Fibroblast of skin of left quadriceps (primary cell): Measurements from ENCODE around the gene ODAD2.

Experiments
- DNase-seq, 2 experiments: peaks; one replicate each; pipeline ENCODE4 v3.0.0-alpha.2; 2013; ENCODE audit warnings: low read depth in 2 of 2

The ODAD2 gene

DNA sequence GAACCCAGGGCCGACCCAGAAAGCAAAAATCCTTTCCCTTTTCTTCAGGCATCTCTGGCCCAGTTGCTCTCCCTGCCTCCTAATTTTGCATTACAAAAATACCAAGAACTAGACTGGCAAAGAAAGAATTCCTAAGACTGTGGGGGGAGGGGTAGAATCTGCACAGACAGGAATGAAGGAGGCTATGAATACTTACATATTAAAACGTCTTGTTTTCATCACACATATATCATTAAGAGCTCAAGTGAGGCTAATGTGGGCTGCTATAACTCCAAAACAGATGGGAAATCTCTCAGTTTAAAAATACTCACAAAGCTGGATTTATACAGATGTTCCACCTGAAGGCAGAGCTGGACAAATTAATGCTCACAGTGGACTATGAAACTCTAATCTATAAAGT, 224.0 kb downstream of the ODAD2 start:
- peak; percentile 7 to 13 for DNase-seq

GRCh38 chr10:27771231-27771630, 227.6 kb downstream of the ODAD2 start:
- no peak for DNase-seq

DNA sequence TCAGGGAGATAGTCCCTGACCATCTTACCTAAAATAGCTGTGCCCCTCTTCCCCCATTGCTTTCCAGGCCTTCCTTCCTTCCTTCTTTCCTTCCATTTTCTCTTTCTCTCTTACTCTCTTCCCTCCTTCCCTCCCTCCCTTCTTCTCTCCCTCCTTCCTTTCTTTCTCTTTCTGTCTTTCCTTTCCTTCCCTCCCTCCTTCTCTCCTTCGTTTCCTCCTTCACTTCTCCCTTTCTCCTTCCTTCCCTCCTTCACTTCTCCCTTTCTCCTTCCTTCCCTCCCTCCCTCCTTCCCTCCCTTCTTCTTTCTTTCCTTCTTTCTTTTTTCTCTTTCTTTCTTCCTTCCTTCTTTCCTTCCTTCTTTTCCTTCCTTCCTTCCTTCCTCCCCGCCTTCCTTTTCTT, 228.7 kb downstream of the ODAD2 start:
- no peak for DNase-seq
